Measurements from ENCODE around the gene SFTPA1.
"Not testable (repeated sequence)": the region's sequence is repeated elsewhere in the genome, so short reads cannot be mapped to it uniquely, and the experiment has no call there.

Gene SFTPA1

DNA sequence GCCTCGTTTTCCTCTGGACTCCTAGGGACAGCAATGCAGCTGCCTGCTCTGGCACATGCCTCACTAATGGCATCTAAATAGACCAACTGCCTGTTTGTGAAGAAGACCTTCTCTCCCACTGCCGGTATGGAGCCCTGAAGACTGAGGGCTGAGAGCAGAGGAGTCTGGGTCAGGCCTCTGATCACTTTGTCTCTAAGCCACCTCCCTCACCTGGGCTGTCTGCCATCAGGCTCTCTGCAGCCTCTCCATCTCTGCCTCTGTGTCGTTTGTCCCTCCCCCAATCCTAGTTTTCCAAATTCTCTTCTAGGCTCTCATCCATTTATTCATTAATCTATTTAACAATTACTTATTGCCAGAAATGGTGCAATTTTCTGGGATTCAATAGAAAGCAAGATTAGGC lies 15.2 kb upstream of the SFTPA1 start:
- DNase-seq (ENCODE audit: low read depth) = no peak
- TF ChIP-seq, protein P1, sequence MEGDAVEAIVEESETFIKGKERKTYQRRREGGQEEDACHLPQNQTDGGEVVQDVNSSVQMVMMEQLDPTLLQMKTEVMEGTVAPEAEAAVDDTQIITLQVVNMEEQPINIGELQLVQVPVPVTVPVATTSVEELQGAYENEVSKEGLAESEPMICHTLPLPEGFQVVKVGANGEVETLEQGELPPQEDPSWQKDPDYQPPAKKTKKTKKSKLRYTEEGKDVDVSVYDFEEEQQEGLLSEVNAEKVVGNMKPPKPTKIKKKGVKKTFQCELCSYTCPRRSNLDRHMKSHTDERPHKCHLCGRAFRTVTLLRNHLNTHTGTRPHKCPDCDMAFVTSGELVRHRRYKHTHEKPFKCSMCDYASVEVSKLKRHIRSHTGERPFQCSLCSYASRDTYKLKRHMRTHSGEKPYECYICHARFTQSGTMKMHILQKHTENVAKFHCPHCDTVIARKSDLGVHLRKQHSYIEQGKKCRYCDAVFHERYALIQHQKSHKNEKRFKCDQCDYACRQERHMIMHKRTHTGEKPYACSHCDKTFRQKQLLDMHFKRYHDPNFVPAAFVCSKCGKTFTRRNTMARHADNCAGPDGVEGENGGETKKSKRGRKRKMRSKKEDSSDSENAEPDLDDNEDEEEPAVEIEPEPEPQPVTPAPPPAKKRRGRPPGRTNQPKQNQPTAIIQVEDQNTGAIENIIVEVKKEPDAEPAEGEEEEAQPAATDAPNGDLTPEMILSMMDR (IDR thresholded peaks at IDR 0.05; ENCODE audit: low read depth, low read length, missing control alignments) = no peak
- in situ Hi-C loops (cut with HindIII; ENCODE audit: low sequenced_read_pairs) = no loop called here
- no peak overlapping the region for H3K4me3 ChIP-seq (ENCODE audit: low read depth, low read length)

DNA sequence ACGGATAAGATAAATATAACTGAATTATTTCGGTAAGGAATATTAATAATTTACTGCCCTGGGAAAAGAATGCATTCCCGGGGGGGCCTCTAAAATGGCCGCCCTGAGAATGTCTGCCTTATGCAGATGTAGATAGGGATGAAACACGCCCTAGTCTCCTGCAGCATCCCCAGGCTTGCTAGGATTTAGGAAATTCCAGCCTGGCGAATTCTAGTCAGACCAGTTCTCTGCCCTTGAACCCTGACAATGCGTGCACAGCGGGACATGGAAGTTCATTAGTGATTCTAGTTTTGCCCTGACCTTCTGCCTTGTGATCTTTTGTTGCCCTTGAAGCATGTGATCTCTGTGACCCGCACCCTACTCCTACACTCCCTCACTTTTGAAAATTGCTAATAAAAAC lies 11.1 kb upstream of the SFTPA1 start:
- H3K4me3 ChIP-seq (ENCODE audit: low read depth, low read length); in situ Hi-C loops (cut with HindIII; ENCODE audit: low sequenced_read_pairs); DNase-seq (ENCODE audit: low read depth): not testable (repeated sequence)

- H3K4me3 ChIP-seq (ENCODE audit: low read depth, low read length) = no peak overlapping the region
- DNase-seq (ENCODE audit: low read depth) = no peak
- TF ChIP-seq, protein P1 (IDR thresholded peaks at IDR 0.05; ENCODE audit: low read depth, low read length, missing control alignments) = no peak
- in situ Hi-C loops (cut with HindIII; ENCODE audit: low sequenced_read_pairs) = no loop called here
Observed at GRCh38 chr10:79601939-79602338, 8.8 kb upstream of the SFTPA1 start.

DNA sequence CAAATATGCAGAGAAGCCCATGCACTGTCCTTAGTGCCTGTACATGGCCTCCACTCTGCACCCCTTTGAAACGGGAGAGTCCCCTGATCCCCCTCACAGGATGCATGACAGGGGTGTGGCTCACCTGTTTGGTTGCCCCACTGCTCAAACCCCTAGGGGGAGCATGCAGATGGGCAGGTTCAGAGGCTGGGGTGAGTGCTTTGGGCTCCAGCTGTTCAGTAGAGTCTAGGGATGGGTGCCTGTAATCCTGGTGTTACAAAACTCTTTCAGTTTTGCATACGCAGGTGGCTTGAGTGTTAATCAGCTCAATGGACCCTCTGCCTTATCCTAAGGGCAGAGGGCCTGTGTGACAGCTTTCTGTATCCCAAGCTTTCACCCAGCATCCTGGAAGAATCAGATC lies 7.8 kb upstream of the SFTPA1 start:
- in situ Hi-C loops (cut with HindIII; ENCODE audit: low sequenced_read_pairs) = no loop called here

DNA sequence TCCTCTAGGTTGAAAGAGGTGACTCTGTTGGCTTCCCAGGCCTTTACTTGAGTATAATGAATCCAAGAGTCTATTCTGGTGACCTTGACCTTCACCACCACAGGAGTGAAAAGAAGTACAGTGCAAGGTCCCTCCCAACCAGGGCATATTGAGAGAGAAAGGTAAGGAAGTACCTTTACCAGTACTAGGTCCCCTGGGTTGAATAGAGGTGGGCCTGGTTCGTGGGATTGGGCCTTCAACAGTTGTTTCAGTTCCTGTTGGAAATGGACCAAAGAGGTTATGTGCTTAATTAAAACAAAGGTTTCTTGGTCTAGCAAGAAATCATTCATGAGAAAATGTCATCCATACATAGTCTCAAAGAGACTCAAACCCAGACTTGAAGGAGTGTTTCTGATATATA lies 6.4 kb upstream of the SFTPA1 start:
- H3K4me3 ChIP-seq (ENCODE audit: low read depth, low read length) = no peak overlapping the region
- TF ChIP-seq, protein P1 (IDR thresholded peaks at IDR 0.05; ENCODE audit: low read depth, low read length, missing control alignments) = no peak
- no peak for DNase-seq (ENCODE audit: low read depth)
- in situ Hi-C loops (cut with HindIII; ENCODE audit: low sequenced_read_pairs) = no loop called here

More for the DNA sequence above, 7.8 kb upstream of the SFTPA1 start:
- H3K4me3 ChIP-seq (ENCODE audit: low read depth, low read length) = no peak overlapping the region
- no peak for DNase-seq (ENCODE audit: low read depth)
- TF ChIP-seq, protein P1 (IDR thresholded peaks at IDR 0.05; ENCODE audit: low read depth, low read length, missing control alignments) = no peak

DNA sequence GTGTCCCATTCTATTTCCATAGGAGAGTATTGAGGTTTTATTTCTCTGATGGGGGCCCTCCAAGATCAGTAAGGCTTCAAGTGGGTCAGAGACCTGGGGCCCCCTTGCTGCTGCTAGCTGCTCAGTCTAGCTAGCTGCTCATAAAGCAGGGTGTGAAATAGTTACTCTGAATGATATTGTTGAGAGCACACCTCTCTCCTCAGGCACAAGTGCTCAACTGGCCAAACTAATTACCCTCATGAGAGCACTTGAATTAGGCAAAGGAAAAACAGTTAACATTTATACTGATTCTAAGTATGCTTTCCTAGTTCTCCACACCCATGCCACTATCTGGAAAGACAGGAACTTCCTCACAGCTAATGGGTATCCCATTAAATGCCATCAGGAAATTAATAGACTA lies 5.4 kb upstream of the SFTPA1 start:
- in situ Hi-C loops (cut with HindIII; ENCODE audit: low sequenced_read_pairs) = no loop called here
- DNase-seq (ENCODE audit: low read depth) = no peak
- TF ChIP-seq, protein P1 (IDR thresholded peaks at IDR 0.05; ENCODE audit: low read depth, low read length, missing control alignments) = no peak
- H3K4me3 ChIP-seq (ENCODE audit: low read depth, low read length) = no peak overlapping the region

- in situ Hi-C loops (cut with HindIII; ENCODE audit: low sequenced_read_pairs) = no loop called here
- H3K4me3 ChIP-seq (ENCODE audit: low read depth, low read length) = no peak overlapping the region
- no peak for DNase-seq (ENCODE audit: low read depth)
- TF ChIP-seq, protein P1 (IDR thresholded peaks at IDR 0.05; ENCODE audit: low read depth, low read length, missing control alignments) = peak; percentile 63
Observed at GRCh38 chr10:79608505-79609375, 2.0 kb upstream of the SFTPA1 start.

- DNase-seq (ENCODE audit: low read depth); in situ Hi-C loops (cut with HindIII; ENCODE audit: low sequenced_read_pairs): not testable (repeated sequence)
Observed at GRCh38 chr10:79611193-79611976, 646 bp downstream of the SFTPA1 start.

More at GRCh38 chr10:79611193-79611976, 646 bp downstream of the SFTPA1 start:
- not testable (repeated sequence) for H3K4me3 ChIP-seq (ENCODE audit: low read depth, low read length)
